Measurements from ENCODE around the gene ZBTB16.

- TF ChIP-seq CTCF (IDR thresholded peaks at IDR 0.05) (no peak), ZFX (IDR thresholded peaks at IDR 0.05; ENCODE audit: borderline replicate concordance) (no peak)
Observed at GRCh38 chr11:114075344-114075610, 15.8 kb downstream of the ZBTB16 start.
